Measurements from ENCODE around the gene POU6F2.
"Not testable (repeated sequence)": the region's sequence is repeated elsewhere in the genome, so short reads cannot be mapped to it uniquely, and the experiment has no call there.

The POU6F2 gene

GRCh38 chr7:39002755-39003154 lies 25.0 kb downstream of the POU6F2 start:
- no peak for DNase-seq

GRCh38 chr7:39005036-39005435 lies 27.3 kb downstream of the POU6F2 start:
- no peak for DNase-seq

GRCh38 chr7:39005461-39005860 lies 27.8 kb downstream of the POU6F2 start:
- no peak for DNase-seq

GRCh38 chr7:39013049-39013939 lies 35.6 kb downstream of the POU6F2 start:
- DNase-seq: not testable (repeated sequence)

GRCh38 chr7:39016609-39017008 lies 38.9 kb downstream of the POU6F2 start:
- no peak for DNase-seq

- no peak for DNase-seq
Observed at GRCh38 chr7:39017369-39017915, 39.7 kb downstream of the POU6F2 start.

GRCh38 chr7:39022796-39023195 lies 45.1 kb downstream of the POU6F2 start:
- DNase-seq: no peak

- DNase-seq: no peak
Observed at GRCh38 chr7:39027491-39027890, 49.8 kb downstream of the POU6F2 start.

GRCh38 chr7:39033885-39034624 lies 56.3 kb downstream of the POU6F2 start:
- no peak for DNase-seq

GRCh38 chr7:39035156-39035555 lies 57.4 kb downstream of the POU6F2 start:
- no peak for DNase-seq

- no peak for DNase-seq
Observed at GRCh38 chr7:39035903-39036302, 58.2 kb downstream of the POU6F2 start.

- no peak for DNase-seq
Observed at GRCh38 chr7:39042670-39043069, 65.0 kb downstream of the POU6F2 start.

- no peak for DNase-seq
Observed at GRCh38 chr7:39043531-39043930, 65.8 kb downstream of the POU6F2 start.

- no peak for DNase-seq
Observed at GRCh38 chr7:39044489-39044888, 66.8 kb downstream of the POU6F2 start.

GRCh38 chr7:39045231-39045630 lies 67.5 kb downstream of the POU6F2 start:
- no peak for DNase-seq

GRCh38 chr7:39051279-39051678 lies 73.6 kb downstream of the POU6F2 start:
- no peak for DNase-seq

GRCh38 chr7:39051707-39052106 lies 74.0 kb downstream of the POU6F2 start:
- DNase-seq: no peak

- DNase-seq: no peak
Observed at GRCh38 chr7:39054731-39055130, 77.0 kb downstream of the POU6F2 start.

GRCh38 chr7:39056153-39056552 lies 78.4 kb downstream of the POU6F2 start:
- no peak for DNase-seq

- DNase-seq: no peak
Observed at GRCh38 chr7:39062811-39063210, 85.1 kb downstream of the POU6F2 start.

- no peak for DNase-seq
Observed at GRCh38 chr7:39069031-39069430, 91.3 kb downstream of the POU6F2 start.

- no peak for DNase-seq
Observed at GRCh38 chr7:39069896-39070881, 92.5 kb downstream of the POU6F2 start.

GRCh38 chr7:39071116-39071515 lies 93.4 kb downstream of the POU6F2 start:
- no peak for DNase-seq

Measured in stimulated activated CD4-positive, alpha-beta T cell treated with anti-CD3 and anti-CD28 coated beads, Interleukin-4, amount 100 ng/mL, for 4 hours (primary cell).